ENCODE results near the gene TMEM39A.

Gene TMEM39A, protein sequence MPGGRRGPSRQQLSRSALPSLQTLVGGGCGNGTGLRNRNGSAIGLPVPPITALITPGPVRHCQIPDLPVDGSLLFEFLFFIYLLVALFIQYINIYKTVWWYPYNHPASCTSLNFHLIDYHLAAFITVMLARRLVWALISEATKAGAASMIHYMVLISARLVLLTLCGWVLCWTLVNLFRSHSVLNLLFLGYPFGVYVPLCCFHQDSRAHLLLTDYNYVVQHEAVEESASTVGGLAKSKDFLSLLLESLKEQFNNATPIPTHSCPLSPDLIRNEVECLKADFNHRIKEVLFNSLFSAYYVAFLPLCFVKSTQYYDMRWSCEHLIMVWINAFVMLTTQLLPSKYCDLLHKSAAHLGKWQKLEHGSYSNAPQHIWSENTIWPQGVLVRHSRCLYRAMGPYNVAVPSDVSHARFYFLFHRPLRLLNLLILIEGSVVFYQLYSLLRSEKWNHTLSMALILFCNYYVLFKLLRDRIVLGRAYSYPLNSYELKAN

DNA sequence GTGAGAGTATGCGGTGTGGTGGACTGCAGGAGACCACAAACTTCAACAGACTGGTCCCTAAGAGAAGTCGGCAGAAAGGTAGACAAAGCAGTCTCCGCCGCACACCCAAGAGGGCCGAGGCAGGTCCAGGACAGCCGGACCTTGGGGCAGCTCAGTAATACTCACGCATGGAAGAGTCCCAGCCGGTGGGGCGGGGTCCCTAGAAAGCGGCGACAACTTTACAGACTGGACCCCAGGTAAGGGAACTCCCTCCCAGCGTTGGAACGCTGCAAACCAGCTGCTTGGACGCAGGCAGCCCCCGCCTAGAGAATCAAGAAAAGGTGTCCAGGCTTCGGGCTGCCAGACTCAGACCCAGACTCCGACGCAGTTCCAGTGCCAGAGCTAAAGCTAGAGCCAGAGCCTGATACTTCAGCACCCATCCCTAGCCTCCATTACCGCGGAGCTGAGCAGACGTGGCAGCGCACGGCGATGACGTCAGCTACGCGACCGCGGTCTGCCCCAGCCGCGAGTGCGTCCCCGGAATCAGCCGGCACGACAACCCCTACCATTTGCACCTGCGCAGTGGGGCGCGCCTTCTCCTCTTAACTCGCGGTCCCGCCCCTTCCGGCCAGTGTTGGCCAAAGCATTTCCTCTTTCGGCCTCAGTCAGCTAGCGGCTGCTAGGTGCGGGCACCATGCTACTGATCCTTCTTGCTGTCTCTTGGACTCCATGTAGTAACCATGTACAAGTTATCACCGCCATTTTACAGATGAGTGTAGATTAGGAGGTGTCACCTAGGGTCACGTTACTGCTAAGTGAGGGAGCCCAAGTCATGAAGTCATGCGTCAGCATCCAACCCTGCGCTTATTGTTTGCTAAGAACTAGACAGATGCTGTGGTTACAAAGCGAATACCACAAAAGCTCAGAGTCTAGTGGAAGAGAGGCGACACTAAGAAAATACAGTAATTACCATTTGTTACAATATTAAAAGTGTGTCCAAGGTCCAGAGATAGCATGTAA, at the start of gene TMEM39A:
Gene TMEM39A, minus strand, starts transcription at position 445 of the 999 bp plus-strand sequence. CDS start 1,541 bp downstream, outside the sequence.
- DNase-seq (ENCODE audit: low spot score): peak; percentile 98

- no peak for DNase-seq (ENCODE audit: low spot score)
Observed at GRCh38 chr3:119510690-119511089, 47.3 kb upstream of the TMEM39A start.

DNA sequence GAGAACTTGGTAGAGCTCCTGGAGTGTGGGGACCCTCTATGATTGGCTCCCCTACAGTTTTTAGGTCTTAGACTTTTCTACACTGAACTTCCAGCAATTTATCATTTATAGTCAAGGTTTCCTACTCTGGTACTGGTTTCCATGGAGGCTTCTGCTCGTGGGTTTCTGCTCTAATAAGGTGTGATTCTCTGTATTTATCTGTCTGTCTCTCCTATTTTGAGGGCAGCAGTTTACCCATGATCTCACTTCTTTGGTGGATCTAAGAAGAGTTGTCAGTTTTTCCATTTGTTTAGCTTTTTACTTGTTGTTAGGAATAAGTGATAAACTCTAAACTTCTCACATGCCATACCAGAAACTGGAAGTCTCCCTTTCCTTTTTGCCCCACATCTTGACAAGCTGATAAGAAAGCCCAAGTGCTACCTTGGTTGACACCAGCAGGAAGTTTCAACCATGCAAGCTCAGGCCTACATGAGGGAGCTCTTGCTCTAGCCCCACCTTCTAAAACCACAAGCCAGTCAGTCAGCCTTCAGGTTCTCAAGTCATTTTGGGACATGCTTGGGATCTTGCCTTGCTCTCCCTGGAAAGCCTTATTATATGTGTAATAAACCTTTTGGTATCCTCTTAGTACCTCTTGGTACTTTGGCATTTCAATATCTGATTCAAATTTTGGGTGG, 44.9 kb upstream of the TMEM39A start:
- DNase-seq (ENCODE audit: low spot score): no peak

GRCh38 chr3:119507404-119507803, 44.0 kb upstream of the TMEM39A start:
- no peak for DNase-seq (ENCODE audit: low spot score)

- DNase-seq (ENCODE audit: low spot score): no peak
Observed at GRCh38 chr3:119506631-119507030, 43.2 kb upstream of the TMEM39A start.

- no peak for DNase-seq (ENCODE audit: low spot score)
Observed at GRCh38 chr3:119500901-119501300, 37.5 kb upstream of the TMEM39A start.

DNA sequence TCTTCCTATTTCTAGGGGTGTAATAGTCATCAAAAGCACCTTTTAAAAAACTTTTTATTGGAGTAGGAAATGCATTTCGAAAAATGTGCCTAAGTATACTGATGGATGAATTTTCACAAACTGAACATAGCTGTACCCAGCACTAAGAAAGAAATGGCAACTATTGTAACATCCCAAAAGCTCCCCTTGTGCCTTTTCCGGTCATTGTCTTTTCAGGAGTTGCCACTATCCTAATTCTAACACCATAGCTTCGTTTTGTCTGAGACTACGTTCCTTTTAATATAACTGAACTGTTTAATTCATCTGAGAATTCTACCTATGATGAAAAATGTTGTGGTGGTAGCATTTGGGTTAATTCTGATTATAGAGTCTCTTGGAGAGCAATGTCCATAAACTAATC, 36.9 kb upstream of the TMEM39A start:
- DNase-seq (ENCODE audit: low spot score): no peak

GRCh38 chr3:119498186-119499011, 35.0 kb upstream of the TMEM39A start, which contains the start of gene TIMMDC1:
Gene TIMMDC1, plus strand, starts transcription at chr3:119498547. Its CDS starts 187 bp downstream, at chr3:119498734.
- peak; percentile 98 for DNase-seq (ENCODE audit: low spot score)

- peak; percentile 16 for DNase-seq (ENCODE audit: low spot score)
Observed at GRCh38 chr3:119497820-119498185, 34.4 kb upstream of the TMEM39A start.

DNA sequence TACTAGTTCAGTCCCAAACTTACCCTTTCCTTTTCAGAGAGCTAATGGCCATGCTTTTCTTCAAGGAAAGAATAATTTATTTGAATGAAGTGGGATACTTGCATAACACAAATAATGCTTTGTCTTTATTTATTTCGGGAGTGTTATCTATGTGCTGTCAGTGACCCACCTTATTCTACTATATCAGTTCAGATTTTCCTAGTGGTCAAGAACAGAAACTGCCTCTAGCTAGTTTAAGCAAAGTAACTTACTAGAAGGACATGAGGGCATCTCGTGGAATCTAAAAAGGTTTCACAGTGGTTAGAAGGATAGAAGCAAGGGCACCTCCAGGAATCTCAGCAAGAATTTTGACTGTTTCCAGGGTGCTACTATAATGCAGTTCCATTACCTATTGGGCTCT, 31.2 kb upstream of the TMEM39A start:
- no peak for DNase-seq (ENCODE audit: low spot score)

DNA sequence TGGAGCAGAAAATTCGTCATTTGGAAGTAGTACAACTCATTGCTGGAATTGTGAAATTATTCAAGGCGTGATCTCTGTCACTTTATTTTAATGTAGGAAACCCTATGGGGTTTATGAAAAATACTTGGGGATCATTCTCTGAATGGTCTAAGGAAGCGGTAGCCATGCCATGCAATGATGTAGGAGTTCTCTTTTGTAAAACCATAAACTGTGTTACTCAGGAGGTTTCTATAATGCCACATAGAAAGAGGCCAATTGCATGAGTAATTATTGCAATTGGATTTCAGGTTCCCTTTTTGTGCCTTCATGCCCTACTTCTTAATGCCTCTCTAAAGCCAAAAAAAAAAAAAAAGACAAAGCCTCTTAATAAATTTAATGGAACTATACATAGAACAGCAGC, 29.4 kb upstream of the TMEM39A start:
- DNase-seq (ENCODE audit: low spot score): no peak

DNA sequence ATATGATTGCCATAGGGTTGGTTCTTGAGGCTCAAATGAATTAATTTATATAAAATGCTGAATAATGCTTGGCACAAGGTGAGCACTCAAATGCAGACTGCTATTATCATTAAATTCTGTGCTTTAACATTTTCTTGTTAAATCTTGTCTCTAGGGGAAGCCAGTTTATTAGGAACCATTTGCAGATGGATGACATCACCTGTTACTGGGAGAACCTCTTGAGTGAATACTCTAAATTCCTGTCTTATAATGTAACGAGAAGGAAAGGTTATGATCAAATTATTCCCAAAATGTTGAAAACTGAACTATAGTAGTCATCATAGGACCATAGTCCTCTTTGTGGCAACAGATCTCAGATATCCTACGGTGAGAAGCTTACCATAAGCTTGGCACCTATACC, 28.7 kb upstream of the TMEM39A start:
- DNase-seq (ENCODE audit: low spot score): no peak

- no peak for DNase-seq (ENCODE audit: low spot score)
Observed at GRCh38 chr3:119490153-119490552, 26.7 kb upstream of the TMEM39A start.

- no peak for DNase-seq (ENCODE audit: low spot score)
Observed at GRCh38 chr3:119485563-119485962, 22.1 kb upstream of the TMEM39A start.

- no peak for DNase-seq (ENCODE audit: low spot score)
Observed at GRCh38 chr3:119483101-119483500, 19.7 kb upstream of the TMEM39A start.

DNA sequence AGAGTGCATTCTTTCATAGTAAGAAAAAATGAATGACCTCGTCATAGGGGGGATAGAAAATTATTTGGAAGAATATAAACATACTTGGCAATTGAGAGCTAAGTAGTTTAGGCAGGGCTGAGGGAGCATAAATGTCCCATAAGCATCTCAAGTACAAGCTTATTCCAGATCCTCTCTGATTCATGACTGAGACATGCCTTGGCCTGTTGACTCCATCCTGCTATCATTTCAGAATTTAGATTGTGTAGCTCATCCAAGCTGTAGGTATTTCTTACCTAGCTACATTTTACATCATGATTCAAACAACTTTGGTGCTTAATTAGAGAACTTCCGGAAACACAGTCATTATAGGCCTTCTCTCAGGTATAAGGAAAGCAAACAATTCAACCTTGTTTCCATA, 17.7 kb upstream of the TMEM39A start:
- DNase-seq (ENCODE audit: low spot score): no peak

- no peak for DNase-seq (ENCODE audit: low spot score)
Observed at GRCh38 chr3:119470866-119471265, 7.5 kb upstream of the TMEM39A start.

GRCh38 chr3:119469418-119470189, 6.2 kb upstream of the TMEM39A start:
- no peak for DNase-seq (ENCODE audit: low spot score)

GRCh38 chr3:119468041-119468440, 4.6 kb upstream of the TMEM39A start:
- peak; percentile 11 for DNase-seq (ENCODE audit: low spot score)

- DNase-seq (ENCODE audit: low spot score): peak; percentile 7
Observed at GRCh38 chr3:119457246-119457645, 6.2 kb downstream of the TMEM39A start.

Measured in globus pallidus (tissue), 1 donor.